ENCODE measurements around the gene MSLN.

GRCh38 chr16:798666-799065 lies 38.1 kb downstream of the MSLN start:
- TF ChIP-seq EZH2phosphoT487 (IDR thresholded peaks at IDR 0.05; ENCODE audit: insufficient read depth, low read depth) (no peak), EZH2 (IDR thresholded peaks at IDR 0.05; ENCODE audit: insufficient read depth, poor library complexity, severe bottlenecking) (no peak)
